Neuronal stem cell (in vitro differentiated cells): Measurements from ENCODE around the gene SH2D2A.

Experiments
- DNase-seq: peaks from one replicate; pipeline ENCODE4 v3.0.0-alpha.2; 2013; ENCODE audit warnings: low spot score
- H2AFZ ChIP-seq: one replicate; pipeline ENCODE4 v1.6.1; 2013; ENCODE audit warnings: mild to moderate bottlenecking, low read length, inconsistent platforms
- H2AK5ac ChIP-seq: 2 replicates; pipeline ENCODE4 v1.6.1; 2013; ENCODE audit warnings: low read depth, mild to moderate bottlenecking, inconsistent platforms, low read length, moderate library complexity, mixed read lengths
- H2BK120ac ChIP-seq: 2 replicates; pipeline ENCODE4 v1.6.1; 2013; ENCODE audit warnings: low read depth, mild to moderate bottlenecking, inconsistent platforms, low read length, moderate library complexity, mixed read lengths
- H2BK12ac ChIP-seq: one replicate; pipeline ENCODE4 v1.6.1; 2013; ENCODE audit warnings: low read length, inconsistent platforms
- H2BK15ac ChIP-seq: 2 replicates; pipeline ENCODE4 v1.6.1; 2013; ENCODE audit warnings: mild to moderate bottlenecking, low read length, inconsistent platforms, mixed read lengths
- H2BK5ac ChIP-seq: one replicate; pipeline ENCODE4 v1.6.1; 2013; ENCODE audit warnings: inconsistent platforms, mild to moderate bottlenecking, low read length, moderate library complexity
- H3K14ac ChIP-seq: one replicate; pipeline ENCODE4 v1.6.1; 2013; ENCODE audit warnings: low read length, inconsistent platforms
- H3K18ac ChIP-seq: 2 replicates; pipeline ENCODE4 v1.6.1; 2013; ENCODE audit warnings: low read length, inconsistent platforms
- H3K23ac ChIP-seq: 2 replicates; pipeline ENCODE4 v1.6.1; 2013; ENCODE audit warnings: low read depth, mild to moderate bottlenecking, mixed read lengths, low read length, inconsistent platforms; ENCODE audit not compliant: poor library complexity
- H3K27ac ChIP-seq: replicated peaks from 3 replicates; pipeline ENCODE4 v1.5.1; 2013; ENCODE audit warnings: low read length, inconsistent platforms
- H3K27me3 ChIP-seq, 3 experiments: 2 replicates each; pipeline ENCODE4 v1.6.1; 2013; ENCODE audit warnings: low read length in 3 of 3, mild to moderate bottlenecking in 2 of 3, inconsistent platforms in 1 of 3, low read depth in 1 of 3, mixed read lengths in 1 of 3, moderate library complexity in 1 of 3; ENCODE audit not compliant: control insufficient read depth in 3 of 3, insufficient read depth in 3 of 3
- H3K36me3 ChIP-seq, 2 donors: replicated peaks in 1 of 2; 2 replicates each; pipeline ENCODE4 v1.6.1; 2013; ENCODE audit warnings: low read length in 2 of 2; ENCODE audit not compliant: control insufficient read depth in 2 of 2, insufficient read depth in 2 of 2
- H3K4ac ChIP-seq: 2 replicates; pipeline ENCODE4 v1.6.1; 2013; ENCODE audit warnings: inconsistent platforms, mild to moderate bottlenecking, low read length, moderate library complexity
- H3K4me1 ChIP-seq, 2 donors: 1 replicate in 1 of 2; 2 replicates in 1 of 2; pipeline ENCODE4 v1.6.1; 2013; ENCODE audit warnings: low read length in 2 of 2, low read depth in 1 of 2; ENCODE audit not compliant: control insufficient read depth in 2 of 2, insufficient read depth in 1 of 2
- H3K4me2 ChIP-seq: one replicate; pipeline ENCODE4 v1.6.1; 2013; ENCODE audit warnings: mild to moderate bottlenecking, low read length, inconsistent platforms; ENCODE audit not compliant: insufficient read depth, poor library complexity, severe bottlenecking
- H3K4me3 ChIP-seq, 2 donors: 2 replicates each; pipeline ENCODE4 v1.5.1; 2013; ENCODE audit warnings: low read length in 2 of 2, mild to moderate bottlenecking in 2 of 2, inconsistent platforms in 1 of 2, moderate library complexity in 1 of 2
- H3K79me1 ChIP-seq: one replicate; pipeline ENCODE4 v1.6.1; 2013; ENCODE audit warnings: low read depth, mild to moderate bottlenecking, inconsistent platforms, low read length, moderate library complexity
- H3K9ac ChIP-seq: one replicate; pipeline ENCODE4 v1.6.1; 2013; ENCODE audit warnings: mild to moderate bottlenecking, low read depth, low read length, inconsistent platforms; ENCODE audit not compliant: poor library complexity
- H3K9me3 ChIP-seq, 2 donors: replicated peaks in 1 of 2; 2 replicates each; pipeline versions ENCODE3 to v1.6.1; 2013; ENCODE audit warnings: low read length in 2 of 2, mild to moderate bottlenecking in 2 of 2, inconsistent platforms in 1 of 2, low read depth in 1 of 2, mixed read lengths in 1 of 2, moderate library complexity in 1 of 2; ENCODE audit not compliant: control insufficient read depth in 2 of 2, insufficient read depth in 1 of 2
- H4K8ac ChIP-seq: one replicate; pipeline ENCODE4 v1.6.1; 2013; ENCODE audit warnings: low read depth, mild to moderate bottlenecking, inconsistent platforms, low read length, moderate library complexity
- H4K91ac ChIP-seq: one replicate; pipeline ENCODE4 v1.6.1; 2013; ENCODE audit warnings: low read length, low read depth, mild to moderate bottlenecking, inconsistent platforms; ENCODE audit not compliant: poor library complexity
- WGBS, 2 donors: extraction: QIAGEN DNeasy Blood & Tissue Kit; methylation state at CpG; one replicate each; pipeline ENCODE4 v1.1.7; 2013; ENCODE audit warnings: missing lambda C conversion rate in 2 of 2, mixed read lengths in 1 of 2; ENCODE audit not compliant: insufficient read length in 2 of 2, insufficient replicate concordance in 1 of 2; ENCODE audit errors: extremely low coverage in 2 of 2; 5-methylcytosine and 5-hydroxymethylcytosine counted together

The SH2D2A gene

GRCh38 chr1:156833603-156834002, 17.0 kb upstream of the SH2D2A start:
- no peak overlapping the region for H2AFZ ChIP-seq
- WGBS, 2 donors: no CpG with 5 or more reads among the region's 2 CpGs
- H3K27ac ChIP-seq: no peak overlapping the region
- H4K8ac ChIP-seq: no peak overlapping the region
- no peak for DNase-seq
- no peak overlapping the region for H2BK15ac ChIP-seq
- peaks cover 0 to 83% (median 0%) of the 10 kb centered on the region in 3 experiments for H3K27me3 ChIP-seq
- no peaks in the 10 kb centered on the region for H3K4me1 ChIP-seq
- H2AK5ac ChIP-seq: no peak overlapping the region
- H3K79me1 ChIP-seq: no peaks in the 10 kb centered on the region
- no peak overlapping the region for H3K9ac ChIP-seq
- H3K9me3 ChIP-seq: no peaks in the 10 kb centered on the region
- no peaks in the 10 kb centered on the region for H3K36me3 ChIP-seq
- no peak overlapping the region for H2BK120ac ChIP-seq
- no peak overlapping the region for H2BK12ac ChIP-seq
- H3K4me3 ChIP-seq: no peak overlapping the region
- H3K23ac ChIP-seq: no peak overlapping the region
- H3K18ac ChIP-seq: no peak overlapping the region
- no peak overlapping the region for H4K91ac ChIP-seq
- H3K4ac ChIP-seq: no peak overlapping the region
- no peak overlapping the region for H3K4me2 ChIP-seq
- no peak overlapping the region for H3K14ac ChIP-seq
- H2BK5ac ChIP-seq: no peak overlapping the region

GRCh38 chr1:156832434-156832833, 15.8 kb upstream of the SH2D2A start:
- Histone ChIP-seq H3K4me3 (no peak overlapping the region), H3K4me2 (no peak overlapping the region), H3K18ac (no peak overlapping the region), H3K27me3 (peaks cover 0 to 86% (median 0%) of the 10 kb centered on the region in 3 experiments), H3K36me3 (no peaks in the 10 kb centered on the region), H2BK15ac (no peak overlapping the region), H2BK5ac (no peak overlapping the region), H2AFZ (no peak overlapping the region), H3K27ac (no peak overlapping the region), H2BK120ac (no peak overlapping the region), H3K9ac (no peak overlapping the region), H3K4ac (no peak overlapping the region), H3K9me3 (no peaks in the 10 kb centered on the region), H3K4me1 (peaks cover 0 to 2% of the 10 kb centered on the region in 2 donors), H3K79me1 (no peaks in the 10 kb centered on the region), H2BK12ac (no peak overlapping the region), H3K23ac (no peak overlapping the region), H3K14ac (no peak overlapping the region), H2AK5ac (no peak overlapping the region), H4K91ac (no peak overlapping the region), H4K8ac (no peak overlapping the region)
- no peak for DNase-seq
- WGBS, 2 donors: no CpG with 5 or more reads among the region's 5 CpGs

- H3K27ac ChIP-seq: no peak overlapping the region
- no CpG with 5 or more reads among the region's 18 CpGs for WGBS, 2 donors
Observed at GRCh38 chr1:156828400-156829124, 11.9 kb upstream of the SH2D2A start.

DNA sequence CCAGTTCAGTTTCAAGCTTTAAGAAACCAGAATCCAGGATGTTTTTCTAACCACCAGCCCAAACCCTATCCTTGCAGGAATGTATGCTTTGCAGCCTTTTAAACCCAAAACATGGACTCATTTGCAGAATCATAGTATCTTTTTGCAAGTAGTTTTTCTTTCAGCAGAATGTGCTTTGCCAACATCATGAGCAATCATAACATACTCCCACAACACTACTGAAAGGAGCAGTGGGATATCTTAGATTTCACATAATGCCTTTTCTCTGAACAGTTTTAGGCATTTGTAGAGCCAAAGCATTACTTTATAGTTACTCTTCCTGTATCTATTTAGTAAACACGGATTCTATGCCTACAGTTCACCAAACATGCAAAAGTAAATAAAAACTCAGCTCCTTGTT, 10.0 kb upstream of the SH2D2A start:
- H2BK15ac ChIP-seq: no peak overlapping the region
- H3K18ac ChIP-seq: no peak overlapping the region
- H2AK5ac ChIP-seq: no peak overlapping the region
- no peak overlapping the region for H3K4ac ChIP-seq
- H3K9ac ChIP-seq: no peak overlapping the region
- no peak for DNase-seq
- no CpG with 5 or more reads among the region's 1 CpG for WGBS, 2 donors
- H3K4me3 ChIP-seq: no peak overlapping the region
- no peaks in the 10 kb centered on the region for H3K36me3 ChIP-seq
- H3K27me3 ChIP-seq: peaks cover 0 to 52% (median 0%) of the 10 kb centered on the region in 3 experiments
- H2BK12ac ChIP-seq: no peak overlapping the region
- H3K79me1 ChIP-seq: no peaks in the 10 kb centered on the region
- H3K4me2 ChIP-seq: no peak overlapping the region
- H3K27ac ChIP-seq: no peak overlapping the region
- no peak overlapping the region for H3K23ac ChIP-seq
- H2BK120ac ChIP-seq: no peak overlapping the region
- no peaks in the 10 kb centered on the region for H3K9me3 ChIP-seq
- no peak overlapping the region for H4K91ac ChIP-seq
- H3K14ac ChIP-seq: no peak overlapping the region
- H4K8ac ChIP-seq: no peak overlapping the region
- peaks cover 0 to 2% of the 10 kb centered on the region in 2 donors for H3K4me1 ChIP-seq
- no peak overlapping the region for H2AFZ ChIP-seq
- H2BK5ac ChIP-seq: no peak overlapping the region

More at GRCh38 chr1:156828400-156829124, 11.9 kb upstream of the SH2D2A start:
- peaks cover 0 to 2% of the 10 kb centered on the region in 2 donors for H3K4me1 ChIP-seq
- H2BK15ac ChIP-seq: no peak overlapping the region
- H3K23ac ChIP-seq: peak overlapping the region; percentile 87
- H2AFZ ChIP-seq: no peak overlapping the region
- H3K9me3 ChIP-seq: no peaks in the 10 kb centered on the region
- no peak overlapping the region for H2BK12ac ChIP-seq
- DNase-seq: no peak
- H3K27me3 ChIP-seq: peaks cover 0 to 63% (median 0%) of the 10 kb centered on the region in 3 experiments
- H3K9ac ChIP-seq: peak overlapping the region; percentile 66
- no peak overlapping the region for H3K4me3 ChIP-seq
- H2AK5ac ChIP-seq: no peak overlapping the region
- no peak overlapping the region for H3K4me2 ChIP-seq
- no peak overlapping the region for H4K8ac ChIP-seq
- no peak overlapping the region for H3K4ac ChIP-seq
- no peak overlapping the region for H3K18ac ChIP-seq
- peak overlapping the region; percentile 8 for H2BK120ac ChIP-seq
- no peaks in the 10 kb centered on the region for H3K79me1 ChIP-seq
- H4K91ac ChIP-seq: no peak overlapping the region
- no peak overlapping the region for H3K14ac ChIP-seq
- no peak overlapping the region for H2BK5ac ChIP-seq
- no peaks in the 10 kb centered on the region for H3K36me3 ChIP-seq
